ENCODE results near the gene SKAP2.

DNA sequence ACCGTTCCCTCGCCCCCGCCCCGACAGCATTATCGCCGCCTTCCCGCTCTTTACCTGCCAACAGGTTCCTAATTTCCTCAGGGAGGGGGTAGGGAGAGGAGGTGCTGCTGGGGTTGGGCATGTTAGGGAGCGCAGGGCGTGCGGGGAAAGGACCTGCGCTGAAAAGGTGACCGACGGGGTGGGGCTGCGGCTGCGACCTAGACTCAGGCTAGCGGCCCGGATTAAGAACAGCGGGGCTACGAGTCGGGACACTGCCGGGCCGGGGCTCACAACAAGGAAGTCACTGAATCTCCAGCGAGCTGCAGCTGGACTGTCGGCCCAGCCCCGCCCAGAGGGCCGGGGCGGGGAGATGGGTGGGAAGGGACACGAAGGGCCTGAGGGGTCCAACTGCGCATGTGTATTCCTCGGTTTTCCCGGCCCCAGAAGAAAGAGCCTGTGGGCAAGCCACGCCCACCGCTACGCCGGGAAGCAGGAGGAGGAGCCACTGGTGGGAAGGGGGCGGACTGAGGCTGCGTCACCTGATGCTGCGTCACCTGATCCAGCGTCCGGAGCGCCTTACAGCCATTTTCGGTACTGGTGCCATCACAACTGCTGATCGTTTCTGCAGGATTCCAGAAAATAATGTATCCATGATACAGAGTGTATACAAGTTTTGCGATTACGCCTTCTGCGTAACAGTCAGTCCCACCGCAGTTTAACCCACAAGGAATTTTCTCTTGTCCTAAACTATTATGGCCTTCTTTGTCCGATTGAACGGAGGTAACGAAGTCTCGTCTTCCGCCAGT is at the start of gene SKAP2:
- TF ChIP-seq EP300 (IDR thresholded peaks at IDR 0.05), result no peak
- TF ChIP-seq, protein P1, sequence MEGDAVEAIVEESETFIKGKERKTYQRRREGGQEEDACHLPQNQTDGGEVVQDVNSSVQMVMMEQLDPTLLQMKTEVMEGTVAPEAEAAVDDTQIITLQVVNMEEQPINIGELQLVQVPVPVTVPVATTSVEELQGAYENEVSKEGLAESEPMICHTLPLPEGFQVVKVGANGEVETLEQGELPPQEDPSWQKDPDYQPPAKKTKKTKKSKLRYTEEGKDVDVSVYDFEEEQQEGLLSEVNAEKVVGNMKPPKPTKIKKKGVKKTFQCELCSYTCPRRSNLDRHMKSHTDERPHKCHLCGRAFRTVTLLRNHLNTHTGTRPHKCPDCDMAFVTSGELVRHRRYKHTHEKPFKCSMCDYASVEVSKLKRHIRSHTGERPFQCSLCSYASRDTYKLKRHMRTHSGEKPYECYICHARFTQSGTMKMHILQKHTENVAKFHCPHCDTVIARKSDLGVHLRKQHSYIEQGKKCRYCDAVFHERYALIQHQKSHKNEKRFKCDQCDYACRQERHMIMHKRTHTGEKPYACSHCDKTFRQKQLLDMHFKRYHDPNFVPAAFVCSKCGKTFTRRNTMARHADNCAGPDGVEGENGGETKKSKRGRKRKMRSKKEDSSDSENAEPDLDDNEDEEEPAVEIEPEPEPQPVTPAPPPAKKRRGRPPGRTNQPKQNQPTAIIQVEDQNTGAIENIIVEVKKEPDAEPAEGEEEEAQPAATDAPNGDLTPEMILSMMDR (IDR thresholded peaks at IDR 0.05), result no peak
- peak; percentile 97 for TF ChIP-seq POLR2AphosphoS5 (IDR thresholded peaks at IDR 0.05)
